Measurements from ENCODE around the gene EP300.
"Not testable (repeated sequence)": the region's sequence is repeated elsewhere in the genome, so short reads cannot be mapped to it uniquely, and the experiment has no call there.

EP300 gene

GRCh38 chr22:41092023-41092817 is at the start of gene EP300:
Gene EP300 (plus strand): TSS chr22:41092592. CDS start chr22:41093005, 413 bp downstream.
- DNase-seq, result peak in 1 of 2 experiments; percentile 56

DNA sequence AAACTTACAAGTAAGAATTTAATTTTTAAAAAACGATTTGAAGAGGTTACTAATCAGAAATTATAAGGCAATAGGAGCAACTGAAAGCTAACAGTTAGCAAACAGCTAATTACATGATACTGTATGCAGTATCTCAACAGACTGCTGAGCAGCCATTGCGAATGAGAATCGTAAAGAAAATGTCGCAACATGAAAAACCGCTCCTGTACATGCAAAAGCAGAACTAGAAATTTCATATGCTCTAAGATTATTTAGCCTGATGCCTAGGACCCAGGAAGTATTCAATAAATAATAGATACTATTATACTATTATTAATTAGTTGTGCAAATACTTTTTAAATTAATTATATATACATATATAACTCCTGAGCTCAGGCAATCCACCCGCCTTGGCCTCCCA is 48.7 kb upstream of the EP300 start:
- no peak for DNase-seq

GRCh38 chr22:41045575-41045974 is 46.8 kb upstream of the EP300 start:
- DNase-seq, result not testable (repeated sequence)

DNA sequence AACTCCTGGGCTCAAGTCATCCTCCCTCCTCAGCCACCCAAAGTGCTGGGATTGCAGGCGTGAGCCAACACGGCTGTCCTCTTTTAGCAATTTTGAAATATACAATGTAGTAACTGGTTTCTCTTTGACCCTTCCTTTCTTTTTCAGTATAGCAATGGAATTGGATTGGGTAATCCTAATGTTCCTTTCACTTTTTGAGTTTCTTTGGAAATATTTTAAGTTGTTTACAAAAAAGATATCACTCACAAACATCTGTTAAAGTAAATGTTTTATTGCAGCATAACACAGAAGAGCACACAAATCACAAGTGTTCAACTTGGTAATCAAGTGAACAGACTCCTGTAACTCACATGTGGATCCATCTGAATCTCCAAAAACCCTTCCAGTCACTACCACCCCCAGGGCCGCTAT is 44.6 kb upstream of the EP300 start:
- no peak for DNase-seq

DNA sequence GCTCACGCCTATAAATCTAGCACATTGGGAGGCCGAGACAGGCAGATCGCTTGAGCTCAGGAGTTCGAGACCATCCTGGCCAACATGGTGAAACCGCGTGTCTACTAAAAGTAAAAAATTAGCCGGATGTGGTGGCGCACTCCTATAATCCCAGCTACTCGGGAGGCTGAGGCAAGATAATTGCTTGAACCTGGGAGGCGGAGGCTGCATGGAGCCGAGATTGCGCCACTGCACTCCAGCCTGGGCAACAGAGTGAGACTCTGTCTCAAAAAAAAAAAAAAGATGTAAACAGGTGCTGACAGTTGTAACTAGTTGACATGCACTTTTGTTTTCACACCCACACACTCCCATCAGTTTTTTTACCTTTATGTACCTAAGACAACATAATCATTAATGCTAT is 44.0 kb upstream of the EP300 start:
- DNase-seq, result not testable (repeated sequence)

- peak; percentile 62 to 81 for DNase-seq
Observed at GRCh38 chr22:41048791-41049717, 43.3 kb upstream of the EP300 start.

GRCh38 chr22:41049795-41050194 is 42.6 kb upstream of the EP300 start:
- not testable (repeated sequence) for DNase-seq

DNA sequence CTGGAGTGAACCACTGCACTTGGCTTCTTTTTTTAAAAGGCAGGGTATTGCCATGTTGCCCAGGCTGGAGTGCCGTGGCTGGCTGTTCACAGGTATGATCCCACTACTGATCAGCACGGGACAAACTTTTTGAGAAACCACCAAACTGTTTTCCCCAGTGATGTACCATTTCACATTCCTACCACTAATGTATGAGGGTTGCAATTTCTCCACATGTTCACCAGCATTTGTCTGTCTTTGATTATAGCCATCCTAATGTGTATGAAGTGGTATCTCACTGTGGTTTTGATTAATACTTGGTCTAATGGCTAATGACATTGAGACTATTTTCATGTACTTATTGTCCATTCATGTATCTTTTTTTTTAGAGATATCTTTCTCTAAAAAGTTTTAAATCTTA is 41.5 kb upstream of the EP300 start:
- no peak for DNase-seq

- DNase-seq, result no peak
Observed at GRCh38 chr22:41052661-41053490, 39.5 kb upstream of the EP300 start.

DNA sequence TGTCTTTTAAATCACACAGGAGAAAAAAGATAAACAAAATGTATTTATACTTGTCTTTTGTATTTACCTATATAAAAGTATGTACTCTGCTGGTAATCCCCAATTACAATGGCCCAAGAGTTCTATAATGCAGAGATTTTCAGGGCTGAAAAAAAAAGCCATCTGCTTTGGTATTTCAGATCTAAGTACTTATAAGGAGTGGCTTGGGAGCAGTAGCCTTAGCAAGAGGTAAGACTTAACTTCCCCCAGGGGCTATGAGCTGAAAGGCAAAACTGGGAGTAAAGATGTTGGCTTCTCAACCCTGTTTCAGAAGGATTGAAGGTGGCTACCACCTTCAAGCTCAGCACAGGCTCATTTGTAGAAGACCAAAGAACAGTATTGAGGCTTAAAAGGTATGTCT is 35.3 kb upstream of the EP300 start:
- DNase-seq, result no peak

DNA sequence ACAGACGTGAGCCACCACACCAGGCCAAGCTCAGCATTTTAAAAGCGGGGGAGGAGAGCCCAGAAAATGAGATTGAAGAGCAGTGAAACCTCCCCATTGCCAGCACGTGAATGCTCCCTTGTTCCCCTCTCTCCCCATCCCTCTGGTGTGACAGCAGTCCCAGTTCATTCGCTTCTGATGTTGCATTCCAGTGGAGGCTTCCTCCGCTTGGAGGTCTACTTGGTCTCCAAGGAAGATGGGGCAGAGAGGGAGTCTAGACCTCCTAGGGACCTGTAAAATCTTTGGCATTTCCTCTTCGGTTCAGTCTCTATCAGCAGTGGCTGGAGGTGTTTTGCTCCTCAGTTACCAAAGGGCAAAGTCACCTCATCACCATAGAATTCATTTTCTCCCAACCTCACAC is 30.2 kb upstream of the EP300 start:
- DNase-seq, result no peak

DNA sequence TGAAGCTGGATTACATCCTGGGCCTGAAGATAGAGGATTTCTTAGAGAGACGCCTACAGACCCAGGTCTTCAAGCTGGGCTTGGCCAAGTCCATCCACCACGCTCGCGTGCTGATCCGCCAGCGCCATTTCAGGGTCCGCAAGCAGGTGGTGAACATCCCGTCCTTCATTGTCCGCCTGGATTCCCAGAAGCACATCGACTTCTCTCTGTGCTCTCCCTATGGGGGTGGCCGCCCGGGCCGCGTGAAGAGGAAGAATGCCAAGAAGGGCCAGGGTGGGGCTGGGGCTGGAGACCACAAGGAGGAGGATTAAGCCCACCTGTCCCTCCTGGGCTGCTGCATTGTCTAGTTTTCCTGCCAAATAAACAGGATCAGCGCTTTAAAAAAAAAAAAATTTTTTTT is 28.1 kb upstream of the EP300 start:
- not testable (repeated sequence) for DNase-seq

GRCh38 chr22:41066341-41066740 is 26.1 kb upstream of the EP300 start:
- DNase-seq, result not testable (repeated sequence)

- DNase-seq, result not testable (repeated sequence)
Observed at GRCh38 chr22:41067968-41068367, 24.4 kb upstream of the EP300 start.

- no peak for DNase-seq
Observed at GRCh38 chr22:41070665-41071331, 21.6 kb upstream of the EP300 start.

DNA sequence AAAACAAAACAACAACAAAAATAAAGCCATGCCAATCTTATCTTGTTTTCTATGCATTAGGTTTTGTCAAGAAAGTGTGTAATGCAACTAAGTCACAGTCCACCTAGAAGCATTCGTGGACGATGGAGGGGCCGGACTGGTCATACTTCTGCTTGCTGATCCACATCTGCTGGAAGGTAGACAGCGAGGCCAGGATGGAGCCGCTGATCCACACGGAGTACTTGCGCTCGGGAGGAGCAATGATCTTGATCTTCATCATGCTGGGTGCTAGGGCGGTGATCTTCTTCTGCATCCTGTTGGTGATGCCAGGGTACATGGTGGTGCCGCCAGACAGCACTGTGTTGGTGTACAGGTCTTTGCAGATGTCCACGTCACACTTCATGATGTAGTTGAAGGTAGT is 18.3 kb upstream of the EP300 start:
- no peak for DNase-seq

- DNase-seq, result no peak
Observed at GRCh38 chr22:41074466-41074865, 17.9 kb upstream of the EP300 start.

GRCh38 chr22:41074941-41075710 is 17.3 kb upstream of the EP300 start:
- no peak for DNase-seq

- no peak for DNase-seq
Observed at GRCh38 chr22:41075946-41076345, 16.4 kb upstream of the EP300 start.

DNA sequence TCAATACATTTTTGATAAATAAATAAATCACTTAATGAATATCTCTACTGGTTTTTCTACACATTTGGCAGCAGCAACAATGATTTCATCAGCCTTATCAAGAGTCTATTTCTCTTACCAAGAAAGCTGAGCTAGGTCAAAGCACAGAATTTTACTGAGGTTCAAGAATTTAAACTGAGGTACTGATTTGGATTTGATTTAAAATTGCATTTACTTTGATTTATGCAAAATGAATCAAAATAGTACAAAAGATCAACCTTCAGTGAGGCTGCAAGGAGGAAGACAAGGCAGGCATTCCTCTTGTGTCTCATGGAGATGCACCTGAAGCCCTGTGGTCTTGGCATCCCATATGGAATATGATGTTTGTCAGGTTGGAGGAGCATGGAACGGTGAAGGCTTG is 15.5 kb upstream of the EP300 start:
- DNase-seq, result no peak

GRCh38 chr22:41078931-41079330 is 13.5 kb upstream of the EP300 start:
- DNase-seq, result no peak

DNA sequence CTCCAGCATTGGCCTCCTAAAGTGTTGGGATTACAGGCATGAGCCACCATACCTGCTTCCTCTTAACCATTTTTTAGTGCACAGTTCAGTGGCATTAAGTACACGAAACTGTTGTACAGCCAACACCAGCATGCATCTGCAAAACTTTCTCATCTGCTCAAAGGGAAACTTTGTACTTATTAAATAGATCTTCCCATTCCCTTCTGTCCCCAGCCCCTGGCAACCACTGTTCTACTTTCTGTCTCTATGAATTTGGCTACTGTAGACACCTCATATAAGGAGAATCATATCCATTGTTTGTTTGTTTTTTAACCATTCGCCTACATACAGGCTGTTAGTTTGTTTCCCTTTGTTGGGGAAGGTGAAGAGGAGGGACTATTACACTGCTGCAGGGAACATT is 6.5 kb upstream of the EP300 start:
- DNase-seq, result no peak
